Muscle of arm (tissue), 12 donors: Measurements from ENCODE around the gene TRIM17. TPM values are rescaled to one million over a fixed set of nuclear protein-coding genes. Genes with fewer than 3 reads are reported as not detected.

Experiments used
- DNase-seq: peaks from one replicate; pipeline ENCODE4 v3.0.0-alpha.2; 2013
- polyA plus RNA-seq, 12 donors: library from polyadenylated mRNA; unstranded; fragments of 120-200 nt; gene quantifications; one replicate each; pipeline ENCODE4 v1.2.1, GENCODE V29; 2013; ENCODE audit not compliant: insufficient read length in 12 of 12

Gene TRIM17
- polyA plus RNA-seq, 12 donors = 0.38 to 1.9 (median 0.65) TPM; not detected in 2

- no peak for DNase-seq
These were observed 37.0 kb downstream of the TRIM17 start for GRCh38 chr1:228379666-228380065.

GRCh38 chr1:228378873-228379460 lies 37.7 kb downstream of the TRIM17 start:
- no peak for DNase-seq

- DNase-seq = peak; percentile 81
These were observed 38.4 kb downstream of the TRIM17 start for GRCh38 chr1:228378090-228378872.

GRCh38 chr1:228377664-228378089 lies 39.0 kb downstream of the TRIM17 start:
- no peak for DNase-seq

DNA sequence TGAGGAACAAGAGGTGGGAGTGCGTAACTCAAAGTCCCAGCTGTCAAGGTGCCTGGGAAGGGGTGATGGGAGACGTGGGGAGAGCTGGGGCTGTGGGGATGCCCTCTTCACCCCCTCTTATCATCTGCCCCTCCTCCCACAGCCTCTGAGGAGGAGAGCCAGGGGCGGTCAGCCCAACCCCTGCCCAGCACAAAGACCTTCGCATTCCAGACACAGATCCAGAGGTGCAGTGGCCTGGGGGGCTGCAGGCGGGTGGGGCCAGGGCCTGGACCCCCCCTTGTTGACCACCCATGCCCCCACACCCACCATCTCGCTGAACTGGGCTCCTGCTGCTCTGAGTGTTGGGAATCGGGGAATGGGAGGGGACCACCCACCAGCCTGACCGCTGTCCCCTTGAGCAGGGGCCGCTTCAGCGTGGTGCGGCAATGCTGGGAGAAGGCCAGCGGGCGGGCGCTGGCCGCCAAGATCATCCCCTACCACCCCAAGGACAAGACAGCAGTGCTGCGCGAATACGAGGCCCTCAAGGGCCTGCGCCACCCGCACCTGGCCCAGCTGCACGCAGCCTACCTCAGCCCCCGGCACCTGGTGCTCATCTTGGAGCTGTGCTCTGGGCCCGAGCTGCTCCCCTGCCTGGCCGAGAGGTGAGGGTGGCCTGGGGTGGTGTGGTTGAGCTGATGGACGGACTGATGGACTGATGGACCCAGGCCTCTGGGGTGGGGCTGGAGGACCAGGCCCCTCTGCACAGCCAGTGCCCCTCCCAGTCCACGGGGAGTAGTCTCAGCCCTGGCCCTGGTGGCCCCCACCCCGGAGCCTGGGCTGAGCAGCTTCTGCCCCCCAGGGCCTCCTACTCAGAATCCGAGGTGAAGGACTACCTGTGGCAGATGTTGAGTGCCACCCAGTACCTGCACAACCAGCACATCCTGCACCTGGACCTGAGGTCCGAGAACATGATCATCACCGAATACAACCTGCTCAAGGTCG lies 39.7 kb downstream of the TRIM17 start:
- DNase-seq = no peak

DNA sequence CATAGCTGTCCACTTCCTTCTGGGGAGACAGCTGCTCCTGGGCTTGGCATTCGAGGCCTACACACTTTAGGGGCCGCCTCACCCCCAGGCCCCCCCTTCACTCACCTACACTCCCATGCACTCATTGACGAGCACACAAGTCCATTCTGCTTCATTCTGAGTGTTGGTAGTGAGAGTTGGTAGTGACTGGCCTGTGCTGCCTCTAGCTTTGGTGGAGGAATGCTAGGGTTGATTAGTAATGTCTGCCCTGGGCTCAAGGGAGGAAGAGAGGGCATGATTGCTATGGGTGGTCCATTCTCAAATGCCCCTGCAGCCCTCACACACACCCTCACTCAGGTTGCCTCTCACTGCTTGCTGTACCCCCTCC lies 40.4 kb downstream of the TRIM17 start:
- DNase-seq = no peak

- no peak for DNase-seq
These were observed 40.9 kb downstream of the TRIM17 start for GRCh38 chr1:228375578-228376261.

DNA sequence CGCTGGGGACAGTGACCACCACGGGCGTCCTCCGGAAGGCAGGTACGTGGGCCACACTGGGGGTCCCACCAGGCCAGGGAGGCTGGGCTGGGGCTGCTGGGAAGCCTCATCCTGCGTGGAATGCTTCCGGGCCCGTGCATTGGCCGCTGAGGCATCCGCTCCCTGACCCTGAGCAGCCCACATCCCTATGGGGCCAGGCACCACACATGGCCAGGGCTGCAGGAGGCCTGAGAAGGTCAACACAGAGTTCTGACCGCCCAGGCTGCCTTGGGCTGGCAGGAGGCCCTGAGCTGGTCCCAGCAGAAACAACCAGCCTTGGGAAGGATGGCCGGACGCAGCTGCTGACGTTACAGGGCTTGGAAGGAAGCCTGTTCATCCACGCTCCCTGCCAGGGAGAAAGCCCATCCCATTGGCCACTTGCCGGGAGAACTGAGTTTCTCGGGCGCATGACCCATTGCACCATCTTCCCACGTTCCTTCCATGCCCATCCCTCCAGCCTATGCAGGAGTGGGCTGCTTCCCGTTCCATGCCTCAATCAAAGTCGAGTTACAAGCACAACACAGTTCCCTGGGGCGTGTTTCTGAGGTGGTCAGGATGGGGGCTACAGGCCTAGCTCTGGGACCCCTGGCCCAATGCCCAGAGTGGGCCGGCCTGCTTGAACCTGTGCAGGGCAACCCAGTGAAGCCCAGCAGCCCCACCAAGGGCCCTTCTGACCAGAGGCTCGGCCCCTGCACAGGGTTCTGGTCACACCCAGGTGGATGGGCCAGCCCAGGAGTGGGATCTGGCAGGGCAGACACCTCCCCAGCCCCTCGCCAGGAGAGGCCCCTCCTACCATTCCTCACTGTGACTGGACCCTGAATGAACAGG lies 41.7 kb downstream of the TRIM17 start:
- DNase-seq = peak; percentile 66

DNA sequence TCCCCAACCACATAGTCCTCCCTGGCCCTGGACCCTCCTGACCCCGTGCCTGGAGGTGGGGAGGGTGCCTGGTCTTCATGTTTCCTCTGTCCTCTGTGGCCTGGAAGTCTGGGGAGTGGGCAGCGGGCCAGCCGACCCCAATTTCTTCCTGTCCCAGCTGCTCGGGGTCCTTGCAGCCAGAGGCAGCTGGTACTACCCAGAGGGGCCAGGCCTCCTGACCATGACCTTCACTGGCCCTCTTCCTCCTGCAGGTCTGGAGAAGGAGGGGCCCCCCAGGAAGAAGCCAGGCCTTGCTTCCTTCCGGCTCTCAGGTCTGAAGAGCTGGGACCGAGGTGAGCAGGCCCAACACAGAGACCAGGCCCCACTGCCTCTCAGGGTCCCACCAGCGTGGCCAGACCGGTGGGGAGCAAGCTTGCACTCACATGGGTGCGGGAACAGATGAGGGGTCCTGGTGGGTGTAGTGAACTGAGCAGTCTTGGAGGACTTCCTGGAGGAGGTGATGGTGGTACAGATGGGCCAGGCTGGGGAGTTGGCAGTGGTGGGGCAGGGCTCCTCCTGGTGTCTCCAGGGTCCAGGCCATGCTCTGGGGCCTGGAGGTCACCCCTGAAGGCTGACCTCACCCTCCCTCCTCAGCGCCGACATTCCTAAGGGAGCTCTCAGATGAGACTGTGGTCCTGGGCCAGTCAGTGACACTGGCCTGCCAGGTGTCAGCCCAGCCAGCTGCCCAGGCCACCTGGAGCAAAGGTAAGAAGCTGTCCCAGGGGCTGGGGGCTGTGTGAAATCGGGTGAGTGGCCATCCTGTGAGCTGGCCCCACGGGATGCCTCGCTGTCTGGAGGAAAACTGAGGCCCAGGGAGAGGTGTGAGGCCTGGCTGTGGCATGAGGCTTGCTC lies 42.7 kb downstream of the TRIM17 start:
- DNase-seq = no peak

DNA sequence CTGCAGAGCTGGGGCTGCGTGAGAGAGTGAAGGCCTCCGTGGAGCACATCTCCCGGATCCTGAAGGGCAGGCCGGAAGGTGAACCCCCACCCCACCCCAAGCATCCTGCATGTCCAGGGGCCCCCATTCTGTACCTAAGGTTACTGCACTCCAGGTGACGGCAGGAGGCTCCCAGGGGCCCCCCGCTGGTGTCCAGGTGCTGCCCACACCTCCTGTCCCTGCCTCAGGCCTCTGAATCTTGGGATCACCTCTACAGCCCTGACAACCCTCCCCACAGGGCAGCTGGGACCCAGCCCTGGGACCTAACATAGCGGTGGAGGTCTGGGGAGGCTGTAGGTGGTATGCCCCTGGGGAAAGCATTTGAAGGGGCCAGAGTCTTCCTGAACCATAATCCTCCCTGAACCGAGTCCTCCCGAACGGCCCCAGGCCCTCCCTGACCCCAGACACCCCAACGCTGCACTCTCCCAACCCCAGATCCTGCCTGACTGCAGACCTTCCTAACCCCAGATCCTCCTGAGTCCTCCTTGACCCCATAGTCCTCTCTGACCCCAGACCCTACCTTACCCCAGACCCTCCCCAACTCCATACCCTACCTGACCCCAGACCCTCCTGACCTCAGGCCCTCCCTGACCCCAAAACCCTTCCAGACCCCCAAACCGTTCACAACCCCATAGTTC lies 43.5 kb downstream of the TRIM17 start:
- no peak for DNase-seq

DNA sequence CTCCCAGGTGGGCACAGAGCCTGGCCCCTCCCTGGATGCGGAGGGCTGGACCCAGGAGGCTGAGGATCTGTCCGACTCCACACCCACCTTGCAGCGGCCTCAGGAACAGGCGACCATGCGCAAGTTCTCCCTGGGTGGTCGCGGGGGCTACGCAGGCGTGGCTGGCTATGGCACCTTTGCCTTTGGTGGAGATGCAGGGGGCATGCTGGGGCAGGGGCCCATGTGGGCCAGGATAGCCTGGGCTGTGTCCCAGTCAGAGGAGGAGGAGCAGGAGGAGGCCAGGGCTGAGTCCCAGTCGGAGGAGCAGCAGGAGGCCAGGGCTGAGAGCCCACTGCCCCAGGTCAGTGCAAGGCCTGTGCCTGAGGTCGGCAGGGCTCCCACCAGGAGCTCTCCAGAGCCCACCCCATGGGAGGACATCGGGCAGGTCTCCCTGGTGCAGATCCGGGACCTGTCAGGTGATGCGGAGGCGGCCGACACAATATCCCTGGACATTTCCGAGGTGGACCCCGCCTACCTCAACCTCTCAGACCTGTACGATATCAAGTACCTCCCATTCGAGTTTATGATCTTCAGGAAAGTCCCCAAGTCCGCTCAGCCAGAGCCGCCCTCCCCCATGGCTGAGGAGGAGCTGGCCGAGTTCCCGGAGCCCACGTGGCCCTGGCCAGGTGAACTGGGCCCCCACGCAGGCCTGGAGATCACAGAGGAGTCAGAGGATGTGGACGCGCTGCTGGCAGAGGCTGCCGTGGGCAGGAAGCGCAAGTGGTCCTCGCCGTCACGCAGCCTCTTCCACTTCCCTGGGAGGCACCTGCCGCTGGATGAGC lies 44.3 kb downstream of the TRIM17 start:
- no peak for DNase-seq

DNA sequence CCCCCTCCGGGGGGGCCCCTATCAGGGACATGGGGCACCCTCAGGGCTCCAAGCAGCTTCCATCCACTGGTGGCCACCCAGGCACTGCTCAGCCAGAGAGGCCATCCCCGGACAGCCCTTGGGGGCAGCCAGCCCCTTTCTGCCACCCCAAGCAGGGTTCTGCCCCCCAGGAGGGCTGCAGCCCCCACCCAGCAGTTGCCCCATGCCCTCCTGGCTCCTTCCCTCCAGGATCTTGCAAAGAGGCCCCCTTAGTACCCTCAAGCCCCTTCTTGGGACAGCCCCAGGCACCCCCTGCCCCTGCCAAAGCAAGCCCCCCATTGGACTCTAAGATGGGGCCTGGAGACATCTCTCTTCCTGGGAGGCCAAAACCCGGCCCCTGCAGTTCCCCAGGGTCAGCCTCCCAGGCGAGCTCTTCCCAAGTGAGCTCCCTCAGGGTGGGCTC lies 44.9 kb downstream of the TRIM17 start:
- DNase-seq = no peak

DNA sequence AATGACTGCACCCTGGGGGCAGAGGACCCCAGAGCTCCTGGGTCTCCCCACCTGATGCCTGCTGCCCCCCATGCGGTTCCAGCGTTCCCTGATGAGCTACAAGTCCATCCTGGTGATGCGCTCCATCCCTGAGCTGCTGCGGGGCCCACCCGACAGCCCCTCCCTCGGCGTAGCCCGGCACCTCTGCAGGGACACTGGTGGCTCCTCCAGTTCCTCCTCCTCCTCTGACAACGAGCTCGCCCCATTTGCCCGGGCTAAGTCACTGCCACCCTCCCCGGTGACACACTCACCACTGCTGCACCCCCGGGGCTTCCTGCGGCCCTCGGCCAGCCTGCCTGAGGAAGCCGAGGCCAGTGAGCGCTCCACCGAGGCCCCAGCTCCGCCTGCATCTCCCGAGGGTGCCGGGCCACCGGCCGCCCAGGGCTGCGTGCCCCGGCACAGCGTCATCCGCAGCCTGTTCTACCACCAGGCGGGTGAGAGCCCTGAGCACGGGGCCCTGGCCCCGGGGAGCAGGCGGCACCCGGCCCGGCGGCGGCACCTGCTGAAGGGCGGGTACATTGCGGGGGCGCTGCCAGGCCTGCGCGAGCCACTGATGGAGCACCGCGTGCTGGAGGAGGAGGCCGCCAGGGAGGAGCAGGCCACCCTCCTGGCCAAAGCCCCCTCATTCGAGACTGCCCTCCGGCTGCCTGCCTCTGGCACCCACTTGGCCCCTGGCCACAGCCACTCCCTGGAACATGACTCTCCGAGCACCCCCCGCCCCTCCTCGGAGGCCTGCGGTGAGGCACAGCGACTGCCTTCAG lies 45.5 kb downstream of the TRIM17 start:
- no peak for DNase-seq

DNA sequence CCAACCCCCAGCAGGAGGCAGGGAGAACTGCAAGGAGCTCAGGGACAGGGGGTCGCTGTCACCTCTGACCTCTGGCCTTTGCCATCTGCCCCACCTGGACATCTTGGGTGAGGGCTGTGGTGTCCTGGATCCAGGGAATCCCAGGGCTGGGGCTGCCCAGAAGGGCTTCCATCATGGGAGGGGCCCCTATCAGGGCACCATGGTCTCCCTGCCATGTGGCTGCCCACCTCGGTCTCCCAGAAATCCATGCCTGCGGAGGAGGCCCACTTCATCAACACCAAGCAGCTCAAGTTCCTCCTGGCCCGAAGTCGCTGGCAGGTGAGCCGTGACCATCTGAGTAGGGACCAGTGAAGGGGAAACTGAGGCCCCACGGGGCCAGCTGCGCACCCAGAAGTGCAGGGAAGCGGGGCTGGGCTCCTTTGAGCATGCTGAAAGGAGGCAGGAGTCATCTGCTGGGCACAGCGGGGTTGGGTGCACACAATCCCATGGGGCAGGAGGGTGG lies 46.2 kb downstream of the TRIM17 start:
- DNase-seq = no peak

- DNase-seq = no peak
These were observed 46.8 kb downstream of the TRIM17 start for GRCh38 chr1:228369608-228370438.
